HFFc6 (cell line): ENCODE measurements around the gene IRF9. TPM values are rescaled to one million over a fixed set of nuclear protein-coding genes. Genes with fewer than 3 reads are reported as not detected.

Source experiments
- DNase-seq: peaks from one replicate; pipeline ENCODE4 v3.0.0-alpha.2; 2018
- H3K27ac Mint-ChIP-seq: 2 replicates; pipeline ENCODE4 v1.8.0; 2020; ENCODE audit warnings: mild to moderate bottlenecking, mixed read lengths
- H3K27me3 Mint-ChIP-seq: 2 replicates; pipeline ENCODE4 v1.8.0; 2021; ENCODE audit warnings: mild to moderate bottlenecking, moderate library complexity, mixed read lengths; ENCODE audit not compliant: insufficient read depth
- H3K36me3 Mint-ChIP-seq: 2 replicates; pipeline ENCODE4 v1.8.0; 2021; ENCODE audit warnings: low read depth, mixed read lengths
- H3K4me1 Mint-ChIP-seq: 2 replicates; pipeline ENCODE4 v1.8.0; 2020; ENCODE audit warnings: low read depth, mixed read lengths
- H3K4me3 Mint-ChIP-seq: 2 replicates; pipeline ENCODE4 v1.8.0; 2020; ENCODE audit warnings: mild to moderate bottlenecking, moderate library complexity, mixed read lengths
- H3K9me3 Mint-ChIP-seq: 2 replicates; pipeline ENCODE4 v1.8.0; 2020; ENCODE audit warnings: mild to moderate bottlenecking, mixed read lengths
- total RNA-seq, 6 experiments: library from RNA; stranded (reverse); fragmentation: NEBNext Ultra II Directional; extraction: Animal tissue kit (Norgen Biotek cat#: 25700); gene quantifications; 2 replicates in 1 of 6; 3 replicates in 5 of 6; pipeline ENCODE4 v1.2.3, GENCODE V29; 2021
- TF ChIP-seq, protein P1 (sequence below): fragments of 200-600 bp; sonication (generic); IDR thresholded peaks from 2 replicates; pipeline ENCODE4 v1.5.0; 2021; ENCODE audit warnings: antibody characterized with exemption, mild to moderate bottlenecking

The IRF9 gene
- total RNA-seq, 6 experiments from 2014 or later: 23.6 to 38.8 (median 32.3) TPM

GRCh38 chr14:24194873-24195185 lies 33.8 kb downstream of the IRF9 start:
- no peak for DNase-seq
- Mint-ChIP-seq H3K9me3 (no peaks in the 10 kb centered on the region), H3K4me3 (peak overlapping the region; percentile 96), H3K36me3 (peaks cover 40% of the 10 kb centered on the region), H3K27ac (peak overlapping the region; percentile 95), H3K4me1 (peaks cover 54% of the 10 kb centered on the region), H3K27me3 (no peaks in the 10 kb centered on the region; the same call in none of the 2 replicates)
- TF ChIP-seq, protein P1, sequence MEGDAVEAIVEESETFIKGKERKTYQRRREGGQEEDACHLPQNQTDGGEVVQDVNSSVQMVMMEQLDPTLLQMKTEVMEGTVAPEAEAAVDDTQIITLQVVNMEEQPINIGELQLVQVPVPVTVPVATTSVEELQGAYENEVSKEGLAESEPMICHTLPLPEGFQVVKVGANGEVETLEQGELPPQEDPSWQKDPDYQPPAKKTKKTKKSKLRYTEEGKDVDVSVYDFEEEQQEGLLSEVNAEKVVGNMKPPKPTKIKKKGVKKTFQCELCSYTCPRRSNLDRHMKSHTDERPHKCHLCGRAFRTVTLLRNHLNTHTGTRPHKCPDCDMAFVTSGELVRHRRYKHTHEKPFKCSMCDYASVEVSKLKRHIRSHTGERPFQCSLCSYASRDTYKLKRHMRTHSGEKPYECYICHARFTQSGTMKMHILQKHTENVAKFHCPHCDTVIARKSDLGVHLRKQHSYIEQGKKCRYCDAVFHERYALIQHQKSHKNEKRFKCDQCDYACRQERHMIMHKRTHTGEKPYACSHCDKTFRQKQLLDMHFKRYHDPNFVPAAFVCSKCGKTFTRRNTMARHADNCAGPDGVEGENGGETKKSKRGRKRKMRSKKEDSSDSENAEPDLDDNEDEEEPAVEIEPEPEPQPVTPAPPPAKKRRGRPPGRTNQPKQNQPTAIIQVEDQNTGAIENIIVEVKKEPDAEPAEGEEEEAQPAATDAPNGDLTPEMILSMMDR: no peak

GRCh38 chr14:24195186-24196070 lies 34.4 kb downstream of the IRF9 start, which contains the start of gene TM9SF1:
Gene TM9SF1, minus strand, starts transcription at chr14:24195441. Its CDS starts 422 bp downstream, at chr14:24195019.
- Mint-ChIP-seq H3K27ac (peak within 1 kb of the TSS; percentile 95), H3K27me3 (no peaks in the 10 kb centered on the region; the same call in none of the 2 replicates), H3K4me1 (peaks cover 51% of the 10 kb centered on the region), H3K36me3 (peaks cover 39% of the 10 kb centered on the region), H3K9me3 (no peaks in the 10 kb centered on the region), H3K4me3 (peak within 1 kb of the TSS; percentile 96)
- DNase-seq: peak; percentile 69
- TF ChIP-seq, protein P1: no peak

DNA sequence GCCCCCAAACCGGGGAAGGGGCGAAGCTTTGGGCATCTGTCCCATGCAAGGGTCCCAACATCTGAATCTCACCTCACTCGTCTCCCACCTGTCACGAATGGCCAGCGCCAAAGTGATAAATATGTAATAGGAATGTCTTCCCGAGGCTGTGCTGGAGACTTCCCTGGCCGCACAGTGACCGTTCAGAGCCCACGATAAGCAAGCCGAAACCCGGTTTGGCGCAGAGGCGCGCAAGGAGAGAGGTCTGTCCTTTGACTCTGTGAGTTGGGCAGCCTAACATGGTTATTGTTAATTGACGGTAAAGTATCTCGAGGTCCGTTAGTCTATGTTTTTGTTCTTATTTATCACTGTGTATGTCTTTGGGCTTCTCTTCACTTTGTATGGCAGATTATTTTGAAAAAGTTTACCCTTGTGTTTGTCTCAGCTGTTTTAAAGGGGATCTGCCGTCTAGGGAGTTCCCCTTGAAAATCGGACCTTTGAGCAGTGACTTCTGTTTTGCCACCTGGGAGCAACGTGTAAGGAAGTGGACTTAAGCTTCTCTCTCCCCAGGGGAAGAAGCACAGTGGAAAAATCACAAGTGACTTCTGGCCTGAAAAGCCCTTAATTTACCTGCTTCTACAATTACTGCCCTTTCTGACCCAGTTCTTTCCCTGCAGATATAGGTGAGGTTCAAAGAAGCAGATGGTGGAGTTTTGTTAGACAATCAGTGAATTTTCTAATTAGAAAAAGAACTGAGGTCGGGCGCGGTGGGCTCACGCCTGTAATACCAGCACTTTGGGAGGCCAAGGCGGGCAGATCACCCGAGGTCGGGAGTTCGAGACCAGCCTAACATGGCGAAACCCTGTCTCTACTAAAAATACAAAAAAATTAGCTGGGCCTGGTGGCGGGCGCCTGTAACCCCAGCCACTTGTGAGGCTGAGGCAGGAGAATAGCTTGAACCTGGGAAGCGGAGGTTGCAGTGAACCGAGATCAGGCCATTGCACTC lies 35.3 kb downstream of the IRF9 start:
- Mint-ChIP-seq H3K36me3 (peaks cover 42% of the 10 kb centered on the region), H3K27ac (peak overlapping the region; percentile 95), H3K9me3 (peaks cover 2% of the 10 kb centered on the region; the same call in 1 of the 2 replicates), H3K4me1 (peaks cover 51% of the 10 kb centered on the region), H3K27me3 (no peaks in the 10 kb centered on the region; the same call in none of the 2 replicates), H3K4me3 (peak overlapping the region; percentile 96)
- no peak for DNase-seq
- TF ChIP-seq, protein P1: no peak

- peak overlapping the region; percentile 95 for H3K27ac Mint-ChIP-seq
These were observed 36.0 kb downstream of the IRF9 start for GRCh38 chr14:24197056-24197450.

More at GRCh38 chr14:24197056-24197450, 36.0 kb downstream of the IRF9 start:
- TF ChIP-seq, protein P1: no peak
- Mint-ChIP-seq H3K36me3 (peaks cover 45% of the 10 kb centered on the region), H3K27me3 (no peaks in the 10 kb centered on the region; the same call in none of the 2 replicates), H3K4me3 (peak overlapping the region; percentile 96), H3K9me3 (peaks cover 5% of the 10 kb centered on the region; the same call in 1 of the 2 replicates), H3K4me1 (peaks cover 48% of the 10 kb centered on the region)
- no peak for DNase-seq
